Fibroblast of pulmonary artery (primary cell): ENCODE measurements around the gene MTX3.

Experiments
- DNase-seq: peaks from one replicate; pipeline ENCODE4 v3.0.0-alpha.2; 2010; ENCODE audit warnings: low read depth
- H3K4me3 ChIP-seq: replicated peaks from 2 replicates; pipeline ENCODE4 v1.5.1; 2011; ENCODE audit warnings: low read depth, mild to moderate bottlenecking, control low read depth, low read length, moderate library complexity
- CTCF ChIP-seq: IDR thresholded peaks from 2 replicates; pipeline ENCODE4 v1.5.1; 2011; ENCODE audit warnings: mild to moderate bottlenecking, control low read depth, low read length, inconsistent platforms; ENCODE audit errors: missing control alignments

Gene MTX3

GRCh38 chr5:79947567-79947966 lies 43.5 kb downstream of the MTX3 start:
- no peak overlapping the region for H3K4me3 ChIP-seq
- no peak for DNase-seq
- TF ChIP-seq CTCF: no peak

DNA sequence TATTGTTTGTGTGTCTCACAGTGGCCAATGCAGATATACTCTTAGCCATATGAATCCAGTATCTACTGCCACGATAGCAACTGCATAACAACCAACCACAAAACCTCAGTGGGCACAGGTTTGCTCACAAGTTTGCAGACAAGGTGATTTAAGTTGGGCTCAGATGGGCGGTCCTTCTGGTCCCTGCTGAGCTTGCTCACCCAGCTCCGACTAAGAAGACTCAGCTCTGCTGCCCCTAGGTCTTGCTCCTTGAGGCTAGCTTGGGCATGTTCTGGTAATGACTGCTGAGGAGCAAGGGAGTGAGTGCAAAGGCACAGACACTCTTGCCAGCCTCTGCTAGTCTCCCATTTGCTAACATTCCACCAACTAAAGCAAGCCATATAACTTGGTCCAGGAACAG lies 52.6 kb downstream of the MTX3 start:
- TF ChIP-seq CTCF: no peak
- no peak overlapping the region for H3K4me3 ChIP-seq
- DNase-seq: no peak

DNA sequence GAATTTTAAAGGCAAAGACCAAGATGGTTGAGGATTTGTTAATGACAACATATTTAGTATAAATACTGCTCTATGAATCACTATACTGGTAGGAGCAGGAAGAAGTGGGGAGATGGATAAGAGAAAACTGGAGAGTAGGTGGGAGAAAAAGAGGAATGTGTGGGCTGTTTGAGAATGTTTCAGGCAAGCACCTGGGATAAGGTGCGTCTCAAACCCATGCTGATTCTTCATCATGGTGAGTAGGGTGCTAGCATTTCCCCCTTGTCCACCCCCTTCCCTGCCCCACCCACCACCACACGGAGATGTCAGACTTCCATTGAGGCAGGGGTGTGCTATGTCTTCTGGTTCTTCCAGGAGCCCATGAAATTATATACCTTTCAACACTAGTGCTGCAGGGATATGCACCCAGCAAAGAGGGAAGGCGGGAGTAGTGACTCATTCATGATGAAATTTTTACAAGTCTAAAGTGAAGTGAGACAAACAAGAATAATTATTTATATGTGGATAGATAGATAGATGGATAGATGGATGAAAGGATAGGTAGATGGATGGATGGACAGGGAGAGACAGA lies 54.3 kb downstream of the MTX3 start:
- TF ChIP-seq CTCF: no peak
- no peak for DNase-seq
- no peak overlapping the region for H3K4me3 ChIP-seq

DNA sequence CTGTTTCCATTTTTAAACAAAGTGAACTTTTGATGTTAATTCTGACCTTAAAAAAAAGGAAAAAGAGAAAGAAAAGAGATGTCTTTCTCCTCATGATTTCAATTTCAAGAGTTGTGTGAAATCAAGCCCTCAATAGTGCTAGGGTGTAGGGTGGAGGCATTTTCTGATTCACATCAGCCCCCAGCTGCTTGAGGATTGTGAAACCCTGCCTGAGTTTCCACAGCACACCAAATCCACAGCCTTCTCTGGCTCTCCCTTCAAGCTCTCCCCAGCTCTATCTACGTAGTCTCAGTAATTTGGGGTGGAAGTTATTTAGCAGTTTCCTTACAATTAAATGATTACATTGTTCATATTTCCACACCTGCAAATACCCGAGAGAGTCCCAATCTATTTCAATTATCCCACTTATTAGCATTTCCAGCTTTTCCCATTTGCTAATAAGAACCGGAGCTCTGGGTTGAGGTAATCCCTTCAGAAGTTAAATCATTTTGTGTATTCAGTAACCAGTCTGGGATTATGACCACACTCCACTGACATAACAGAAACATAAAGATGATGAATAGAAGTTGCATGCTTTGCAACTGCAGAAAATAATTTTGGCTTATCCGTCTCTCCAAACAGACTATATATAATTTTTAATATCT lies 54.9 kb downstream of the MTX3 start:
- no peak for TF ChIP-seq CTCF
- no peak overlapping the region for H3K4me3 ChIP-seq
- peak; percentile 22 for DNase-seq

DNA sequence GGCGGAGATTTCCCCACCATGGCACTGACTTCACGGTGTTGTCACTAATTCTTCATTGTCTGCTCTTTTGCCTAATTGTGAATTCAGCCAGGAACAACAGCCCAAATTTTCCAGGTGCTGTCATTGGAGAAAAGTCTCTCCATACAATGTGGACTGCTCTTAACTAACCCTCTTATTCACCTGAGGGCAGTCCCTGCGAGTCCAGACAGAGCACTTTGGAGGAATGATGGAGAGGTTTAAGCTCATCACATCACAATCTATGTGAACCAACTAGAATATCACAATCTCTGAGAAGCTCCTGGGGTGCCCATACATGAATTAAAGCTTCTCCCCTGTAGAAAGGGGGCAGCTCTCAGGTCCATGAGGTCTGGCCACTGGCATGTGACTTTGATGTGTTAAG lies 56.4 kb downstream of the MTX3 start:
- DNase-seq: no peak
- no peak for TF ChIP-seq CTCF
- H3K4me3 ChIP-seq: no peak overlapping the region

- no peak for TF ChIP-seq CTCF
Measured at GRCh38 chr5:79932510-79933504, 58.3 kb downstream of the MTX3 start.

More at GRCh38 chr5:79932510-79933504, 58.3 kb downstream of the MTX3 start:
- H3K4me3 ChIP-seq: no peak overlapping the region
- no peak for DNase-seq
